Measurements from ENCODE around the gene HSD17B2.

- TF ChIP-seq CTCF (IDR thresholded peaks at IDR 0.05) = no peak
- no peak for TF ChIP-seq POLR2A (IDR thresholded peaks at IDR 0.05)
These were observed 102.7 kb downstream of the HSD17B2 start for GRCh38 chr16:82137822-82138167.
